HepG2 (cell line): ENCODE data around the gene ABHD10. TPM values are rescaled to one million over a fixed set of nuclear protein-coding genes. Genes with fewer than 3 reads are reported as not detected.

Experiments used
- BCL3 ChIP-seq: sonication (generic); formaldehyde crosslinking; IDR thresholded peaks from 2 replicates; pipeline ENCODE4 v1.5.1; 2020; ENCODE audit warnings: mild to moderate bottlenecking, missing genetic modification reagents, moderate library complexity
- CSRNP1 ChIP-seq: sonication (generic); formaldehyde crosslinking; IDR thresholded peaks from 2 replicates; pipeline ENCODE4 v1.8.1; 2023; ENCODE audit warnings: mild to moderate bottlenecking, missing genetic modification reagents
- ELF1 ChIP-seq: sonication (generic); formaldehyde crosslinking; IDR thresholded peaks from 2 replicates; pipeline ENCODE4 v1.4.0; 2020; ENCODE audit warnings: missing genetic modification reagents
- FOXM1 ChIP-seq: sonication (generic); formaldehyde crosslinking; IDR thresholded peaks from 2 replicates; pipeline ENCODE4 v1.5.0; 2020; ENCODE audit warnings: missing genetic modification reagents
- HIVEP1 ChIP-seq: sonication (generic); formaldehyde crosslinking; IDR thresholded peaks from 2 replicates; pipeline ENCODE4 v1.4.0; 2020; ENCODE audit warnings: mild to moderate bottlenecking, missing genetic modification reagents
- HNRNPLL ChIP-seq: fragments of 200-400 bp; formaldehyde crosslinking; IDR thresholded peaks from 2 replicates; pipeline ENCODE4 v1.6.1; 2017; ENCODE audit warnings: mild to moderate bottlenecking, low read depth, low read length; ENCODE audit not compliant: poor library complexity, severe bottlenecking
- NR1H2 ChIP-seq: sonication (generic); formaldehyde crosslinking; IDR thresholded peaks from 2 replicates; pipeline ENCODE4 v1.8.1; 2022; ENCODE audit warnings: low read depth, missing genetic modification reagents, borderline replicate concordance
- SALL1 ChIP-seq: sonication (generic); formaldehyde crosslinking; IDR thresholded peaks from 2 replicates; pipeline ENCODE4 v1.8.0; 2022; ENCODE audit warnings: mild to moderate bottlenecking, missing genetic modification reagents
- SNAPC2 ChIP-seq: sonication (generic); formaldehyde crosslinking; IDR thresholded peaks from 2 replicates; pipeline ENCODE4 v1.8.1; 2022; ENCODE audit warnings: mild to moderate bottlenecking, missing genetic modification reagents
- SPEN ChIP-seq: sonication (generic); formaldehyde crosslinking; IDR thresholded peaks from 2 replicates; pipeline ENCODE4 v1.5.1; 2020; ENCODE audit warnings: low read depth, mild to moderate bottlenecking, missing genetic modification reagents
- ZFP91 ChIP-seq: sonication (generic); formaldehyde crosslinking; IDR thresholded peaks from 2 replicates; pipeline ENCODE4 v1.9.0; 2022; ENCODE audit warnings: missing genetic modification reagents, mild to moderate bottlenecking, borderline replicate concordance
- ZNF180 ChIP-seq: sonication (generic); formaldehyde crosslinking; IDR thresholded peaks from 2 replicates; pipeline ENCODE4 v1.4.0; 2020; ENCODE audit warnings: low read depth, missing genetic modification reagents, borderline replicate concordance
- ZNF264 ChIP-seq: sonication (generic); formaldehyde crosslinking; IDR thresholded peaks from 2 replicates; pipeline ENCODE4 v1.4.0; 2020; ENCODE audit warnings: missing genetic modification reagents
- ZNF280D ChIP-seq: sonication (generic); formaldehyde crosslinking; IDR thresholded peaks from 2 replicates; pipeline ENCODE4 v1.5.1; 2020; ENCODE audit warnings: mild to moderate bottlenecking, missing genetic modification reagents
- ZNF598 ChIP-seq: sonication (generic); formaldehyde crosslinking; IDR thresholded peaks from 2 replicates; pipeline ENCODE4 v1.5.1; 2020; ENCODE audit warnings: mild to moderate bottlenecking, missing genetic modification reagents, borderline replicate concordance
- ZNF615 ChIP-seq: sonication (generic); formaldehyde crosslinking; IDR thresholded peaks from 2 replicates; pipeline ENCODE4 v1.5.0; 2020; ENCODE audit warnings: mild to moderate bottlenecking, missing genetic modification reagents, borderline replicate concordance
- ZNF7 ChIP-seq: IDR thresholded peaks from 2 replicates; pipeline ENCODE4 v1.6.1; 2016; ENCODE audit warnings: missing biosample characterization, missing genetic modification reagents
- ZNF782 ChIP-seq: sonication (generic); formaldehyde crosslinking; IDR thresholded peaks from 2 replicates; pipeline ENCODE4 v1.4.0; 2020; ENCODE audit warnings: missing genetic modification reagents, mild to moderate bottlenecking, borderline replicate concordance
- ZSCAN21 ChIP-seq: sonication (generic); formaldehyde crosslinking; IDR thresholded peaks from 2 replicates; pipeline ENCODE4 v1.8.0; 2022; ENCODE audit warnings: mild to moderate bottlenecking, missing genetic modification reagents, moderate library complexity, borderline replicate concordance
- ZSCAN31 ChIP-seq: sonication (generic); formaldehyde crosslinking; IDR thresholded peaks from 2 replicates; pipeline ENCODE4 v1.5.0; 2020; ENCODE audit warnings: low read depth, mild to moderate bottlenecking, missing genetic modification reagents
- polyA plus RNA-seq, 8 experiments: library from polyadenylated mRNA; depleted of rRNA in 3 of 8; stranded (reverse) in 7 of 8; unstranded in 1 of 8; fragments of >200 nt; fragmentation: Illumina TruSeq in 4 of 8; extraction: Trizol in 4 of 8; gene quantifications; 2 replicates each; pipeline versions ENCODE4 v1.2.1 to v1.2.3, GENCODE V29; 2011 to 2016; ENCODE audit warnings: low read depth in 4 of 8, missing spikeins in 1 of 8, mixed read lengths in 1 of 8; ENCODE audit not compliant: insufficient read depth in 1 of 8
- total RNA-seq, 5 experiments: library from RNA; depleted of rRNA; stranded (reverse); fragments of >200 nt; fragmentation: Illumina TruSeq; extraction: Trizol; gene quantifications; 2 replicates each; pipeline ENCODE4 v1.2.3, GENCODE V29; 2016; ENCODE audit warnings: low read depth in 1 of 5

ABHD10 gene
- total and polyA plus RNA-seq, 2 of the 13 experiments (the other 11 are each of a cell fraction or from before 2014, with no cell fraction given): 22.8 to 50.2 TPM

- peak; percentile 55; the same call in 1 of the 2 replicates for TF ChIP-seq ZSCAN21 (CRISPR knock-in tag)
- peak; percentile 18; the same call in 1 of the 2 replicates for TF ChIP-seq SNAPC2 (CRISPR knock-in tag)
- TF ChIP-seq SALL1 (CRISPR knock-in tag): peak; percentile 92
- peak; percentile 82; the same call in 1 of the 2 replicates for TF ChIP-seq ZNF598 (CRISPR knock-in tag)
- TF ChIP-seq ZFP91: peak; percentile 95
- TF ChIP-seq NR1H2 (CRISPR knock-in tag): no peak
- no peak for TF ChIP-seq ZNF280D (CRISPR knock-in tag)
- TF ChIP-seq ZNF264 (CRISPR knock-in tag): peak; percentile 67; the same call in 1 of the 2 replicates
- TF ChIP-seq CSRNP1 (CRISPR knock-in tag): peak; percentile 89; the same call in 1 of the 2 replicates
- TF ChIP-seq HNRNPLL: peak; percentile 100
- peak; percentile 76; the same call in 1 of the 2 replicates for TF ChIP-seq ZNF782 (CRISPR knock-in tag)
- peak; percentile 90 for TF ChIP-seq ZSCAN31 (CRISPR knock-in tag)
- TF ChIP-seq ZNF7: no peak
- peak; percentile 72 for TF ChIP-seq BCL3
- peak; percentile 73; the same call in 1 of the 2 replicates for TF ChIP-seq HIVEP1 (CRISPR knock-in tag)
- TF ChIP-seq ZNF180 (CRISPR knock-in tag): no peak
- peak; percentile 72; the same call in 1 of the 2 replicates for TF ChIP-seq SPEN (CRISPR knock-in tag)
- no peak for TF ChIP-seq FOXM1
- no peak for TF ChIP-seq ZNF615 (CRISPR knock-in tag)
- peak; percentile 83 for TF ChIP-seq ELF1 (CRISPR knock-in tag)
These were observed at the start of gene ABHD10 (continued) for GRCh38 chr3:111978583-111979433.
